Measurements from ENCODE around the gene PAFAH1B2.
"Not testable (repeated sequence)": the region's sequence is repeated elsewhere in the genome, so short reads cannot be mapped to it uniquely, and the experiment has no call there.

DNA sequence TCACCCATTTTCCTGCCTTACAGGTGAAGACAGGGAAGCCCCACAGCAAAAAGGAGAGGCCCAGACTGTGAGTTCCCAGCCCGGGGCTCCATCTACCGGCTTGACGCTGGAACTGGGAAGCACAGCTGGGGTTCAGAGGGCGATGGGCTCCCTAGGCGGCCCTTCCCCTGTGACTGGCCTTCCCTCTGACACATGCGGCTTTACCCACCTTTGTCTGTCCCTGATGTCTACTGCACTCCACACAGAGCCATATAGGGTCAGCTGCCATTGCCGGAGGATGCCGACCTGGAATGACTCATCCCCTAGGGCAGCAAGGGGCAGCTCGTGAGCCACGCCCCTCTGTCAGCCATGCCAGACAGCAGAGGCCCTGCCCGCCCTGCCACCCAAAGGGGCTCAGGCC is 62.8 kb downstream of the PAFAH1B2 start:
- TF ChIP-seq SIN3A (IDR thresholded peaks at IDR 0.05; ENCODE audit: low read depth, low read length); EZH2 (IDR thresholded peaks at IDR 0.05; ENCODE audit: borderline replicate concordance, control insufficient read depth, low read depth, low read length); MYC (IDR thresholded peaks at IDR 0.05; ENCODE audit: insufficient read depth, insufficient read length, insufficient replicate concordance, low read length, severe bottlenecking); FOXM1 (IDR thresholded peaks at IDR 0.05; ENCODE audit: low read depth, low read length): not testable (repeated sequence)
- TF ChIP-seq, protein P1, sequence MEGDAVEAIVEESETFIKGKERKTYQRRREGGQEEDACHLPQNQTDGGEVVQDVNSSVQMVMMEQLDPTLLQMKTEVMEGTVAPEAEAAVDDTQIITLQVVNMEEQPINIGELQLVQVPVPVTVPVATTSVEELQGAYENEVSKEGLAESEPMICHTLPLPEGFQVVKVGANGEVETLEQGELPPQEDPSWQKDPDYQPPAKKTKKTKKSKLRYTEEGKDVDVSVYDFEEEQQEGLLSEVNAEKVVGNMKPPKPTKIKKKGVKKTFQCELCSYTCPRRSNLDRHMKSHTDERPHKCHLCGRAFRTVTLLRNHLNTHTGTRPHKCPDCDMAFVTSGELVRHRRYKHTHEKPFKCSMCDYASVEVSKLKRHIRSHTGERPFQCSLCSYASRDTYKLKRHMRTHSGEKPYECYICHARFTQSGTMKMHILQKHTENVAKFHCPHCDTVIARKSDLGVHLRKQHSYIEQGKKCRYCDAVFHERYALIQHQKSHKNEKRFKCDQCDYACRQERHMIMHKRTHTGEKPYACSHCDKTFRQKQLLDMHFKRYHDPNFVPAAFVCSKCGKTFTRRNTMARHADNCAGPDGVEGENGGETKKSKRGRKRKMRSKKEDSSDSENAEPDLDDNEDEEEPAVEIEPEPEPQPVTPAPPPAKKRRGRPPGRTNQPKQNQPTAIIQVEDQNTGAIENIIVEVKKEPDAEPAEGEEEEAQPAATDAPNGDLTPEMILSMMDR (IDR thresholded peaks at IDR 0.05 in 2 of 3, conservative IDR thresholded peaks at IDR 0.05 in 1 of 3; ENCODE audit: control insufficient read depth in 2 of 3, extremely low read depth in 1 of 3, insufficient read depth in 1 of 3, low read depth in 3 of 3, low read length in 3 of 3) = not testable (repeated sequence)
- TF ChIP-seq, protein P2, sequence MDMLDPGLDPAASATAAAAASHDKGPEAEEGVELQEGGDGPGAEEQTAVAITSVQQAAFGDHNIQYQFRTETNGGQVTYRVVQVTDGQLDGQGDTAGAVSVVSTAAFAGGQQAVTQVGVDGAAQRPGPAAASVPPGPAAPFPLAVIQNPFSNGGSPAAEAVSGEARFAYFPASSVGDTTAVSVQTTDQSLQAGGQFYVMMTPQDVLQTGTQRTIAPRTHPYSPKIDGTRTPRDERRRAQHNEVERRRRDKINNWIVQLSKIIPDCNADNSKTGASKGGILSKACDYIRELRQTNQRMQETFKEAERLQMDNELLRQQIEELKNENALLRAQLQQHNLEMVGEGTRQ (IDR thresholded peaks at IDR 0.05; ENCODE audit: borderline replicate concordance, low read depth, low read length) = not testable (repeated sequence)
